HG03159 (cell line): Measurements from ENCODE around the gene UBR3.
"Not testable (repeated sequence)": the region's sequence is repeated elsewhere in the genome, so short reads cannot be mapped to it uniquely, and the experiment has no call there.

ENCODE experiments used
- ATAC-seq: cut with Tn5 transposase; IDR thresholded peaks from one replicate; pipeline ENCODE4 v1.9.1; 2021; ENCODE audit warnings: mild to moderate bottlenecking, moderate library complexity; ENCODE audit not compliant: unreplicated experiment

UBR3 gene

GRCh38 chr2:169827272-169828140 lies at the start of gene UBR3:
Gene UBR3 (plus strand): TSS chr2:169827454. CDS start chr2:169827508, 54 bp downstream.
- peak; percentile 86 for ATAC-seq

GRCh38 chr2:169778446-169778845 lies 48.8 kb upstream of the UBR3 start:
- ATAC-seq = no peak

GRCh38 chr2:169781249-169782013 lies 45.8 kb upstream of the UBR3 start:
- no peak for ATAC-seq

GRCh38 chr2:169782513-169782912 lies 44.7 kb upstream of the UBR3 start:
- no peak for ATAC-seq

- ATAC-seq = no peak
Observed at GRCh38 chr2:169790581-169790980, 36.7 kb upstream of the UBR3 start.

- no peak for ATAC-seq
Observed at GRCh38 chr2:169795181-169795580, 32.1 kb upstream of the UBR3 start.

- ATAC-seq = no peak
Observed at GRCh38 chr2:169796441-169796840, 30.8 kb upstream of the UBR3 start.

- ATAC-seq = no peak
Observed at GRCh38 chr2:169797601-169798000, 29.7 kb upstream of the UBR3 start.

- ATAC-seq = no peak
Observed at GRCh38 chr2:169798397-169798717, 28.9 kb upstream of the UBR3 start.

- ATAC-seq = peak; percentile 94
Observed at GRCh38 chr2:169798718-169799592, 28.3 kb upstream of the UBR3 start, which contains the start of gene SSB. Gene SSB (plus strand): TSS chr2:169798871. CDS start chr2:169800961, 2,090 bp downstream.

- ATAC-seq = no peak
Observed at GRCh38 chr2:169803480-169803879, 23.8 kb upstream of the UBR3 start.

GRCh38 chr2:169806586-169806985 lies 20.7 kb upstream of the UBR3 start:
- ATAC-seq = no peak

- ATAC-seq = no peak
Observed at GRCh38 chr2:169808221-169808620, 19.0 kb upstream of the UBR3 start.

GRCh38 chr2:169815849-169816248 lies 11.4 kb upstream of the UBR3 start:
- ATAC-seq = no peak

GRCh38 chr2:169816961-169817360 lies 10.3 kb upstream of the UBR3 start:
- ATAC-seq = not testable (repeated sequence)

- not testable (repeated sequence) for ATAC-seq
Observed at GRCh38 chr2:169817369-169817768, 9.9 kb upstream of the UBR3 start.

GRCh38 chr2:169818241-169818640 lies 9.0 kb upstream of the UBR3 start:
- no peak for ATAC-seq

- no peak for ATAC-seq
Observed at GRCh38 chr2:169819106-169819505, 8.1 kb upstream of the UBR3 start.

- not testable (repeated sequence) for ATAC-seq
Observed at GRCh38 chr2:169820101-169820500, 7.2 kb upstream of the UBR3 start.

GRCh38 chr2:169822036-169822435 lies 5.2 kb upstream of the UBR3 start:
- no peak for ATAC-seq

- no peak for ATAC-seq
Observed at GRCh38 chr2:169822785-169823392, 4.4 kb upstream of the UBR3 start.
